Omental fat pad (tissue), 4 donors: ENCODE measurements around the gene CBX7. TPM values are rescaled to one million over a fixed set of nuclear protein-coding genes. Genes with fewer than 3 reads are reported as not detected.

Experiments used
- ATAC-seq: fragments of 150-250 bp; one replicate; pipeline ENCODE4 v1.9.1; 2016; ENCODE audit warnings: mild to moderate bottlenecking, moderate library complexity; ENCODE audit not compliant: low FRiP score
- DNase-seq: peaks from one replicate; pipeline ENCODE4 v3.0.0-alpha.2; 2019; ENCODE audit warnings: low spot score
- CTCF ChIP-seq, 3 donors: fragments of 450-650 bp; IDR thresholded peaks; one replicate each; pipeline ENCODE4 v1.5.1; 2016 to 2017; ENCODE audit warnings: antibody characterized with exemption in 3 of 3, mild to moderate bottlenecking in 3 of 3, moderate library complexity in 2 of 3
- small RNA-seq: library from RNA; depleted of rRNA; stranded (forward); fragments of <200 nt; gene quantifications from one replicate; pipeline ENCODE3, GENCODE V24; 2016
- total RNA-seq, 4 donors: library from RNA; depleted of rRNA; stranded (reverse); fragments of >200 nt; gene quantifications; one replicate each; pipeline ENCODE4 v1.1.0, GENCODE V29; 2016

CBX7 gene
- total RNA-seq, 4 donors from 2014 or later, result 22.6 to 74.9 (median 30.8) TPM

GRCh38 chr22:39083212-39084165 lies 69.0 kb downstream of the CBX7 start:
- ATAC-seq (no peak), DNase-seq (no peak)
- TF ChIP-seq CTCF (IDR thresholded peaks at IDR 0.05), result no peak

- ATAC-seq (no peak), DNase-seq (no peak)
- no peak for TF ChIP-seq CTCF (IDR thresholded peaks at IDR 0.05)
Observed at GRCh38 chr22:39081598-39081997, 70.9 kb downstream of the CBX7 start.

- ATAC-seq (no peak), DNase-seq (no peak)
- TF ChIP-seq CTCF (IDR thresholded peaks at IDR 0.05), result no peak
Observed at GRCh38 chr22:39081016-39081415, 71.5 kb downstream of the CBX7 start.

Small RNAs within 50 kb of the gene (small RNA-seq; reads per million reads assigned to genes)
- gene COX5BP7, result not detected

Other genes starting within 250 kb of the CBX7 start
- gene APOBEC3A, start 195.1 kb downstream of the CBX7 start, total RNA-seq, result 10 to 100 TPM in 1 of 4 donors, 1 to 10 TPM in 3; 2.7 to 47.4 (median 4.9) TPM
- 1 to 10 TPM in 2 of 4 donors, not detected in 2; 1.1 to 2.2 TPM for gene APOBEC3B, start 170.3 kb downstream of the CBX7 start, total RNA-seq
- 10 to 100 TPM in 1 of 4 donors, 1 to 10 TPM in 3; 5.8 to 11.0 (median 7.8) TPM for gene APOBEC3C, start 138.4 kb downstream of the CBX7 start, total RNA-seq
- 1 to 10 TPM in 2 of 4 donors, under 1 TPM in 2; 0.65 to 6.3 (median 1.1) TPM for gene APOBEC3D, start 131.6 kb downstream of the CBX7 start, total RNA-seq
- gene APOBEC3F, start 111.8 kb downstream of the CBX7 start, total RNA-seq, result 1 to 10 TPM; 1.8 to 9.0 (median 2.6) TPM
- 10 to 100 TPM in 1 of 4 donors, 1 to 10 TPM in 3; 5.5 to 20.3 (median 6.7) TPM for gene APOBEC3G, start 75.4 kb downstream of the CBX7 start, total RNA-seq
- gene APOBEC3H, start 55.4 kb downstream of the CBX7 start, total RNA-seq, result under 1 TPM in 2 of 4 donors, not detected in 2; 0.63 to 0.95 TPM
- gene PDGFB, start 92.3 kb upstream of the CBX7 start, total RNA-seq, result 10 to 100 TPM; 11.6 to 33.1 (median 14.6) TPM
- 1,000 to 10,000 TPM; 1,543 to 2,117 (median 1,973) TPM for gene RPL3, start 166.9 kb upstream of the CBX7 start, total RNA-seq
- gene SYNGR1, start 197.3 kb upstream of the CBX7 start, total RNA-seq, result 10 to 100 TPM in 2 of 4 donors, 1 to 10 TPM in 2; 4.4 to 11.0 (median 9.9) TPM
- gene TAB1, start 247.1 kb upstream of the CBX7 start, total RNA-seq, result 10 to 100 TPM in 3 of 4 donors, 1 to 10 TPM in 1; 7.6 to 14.5 (median 11.1) TPM